ENCODE results near the gene GPR62.

GPR62 gene

DNA sequence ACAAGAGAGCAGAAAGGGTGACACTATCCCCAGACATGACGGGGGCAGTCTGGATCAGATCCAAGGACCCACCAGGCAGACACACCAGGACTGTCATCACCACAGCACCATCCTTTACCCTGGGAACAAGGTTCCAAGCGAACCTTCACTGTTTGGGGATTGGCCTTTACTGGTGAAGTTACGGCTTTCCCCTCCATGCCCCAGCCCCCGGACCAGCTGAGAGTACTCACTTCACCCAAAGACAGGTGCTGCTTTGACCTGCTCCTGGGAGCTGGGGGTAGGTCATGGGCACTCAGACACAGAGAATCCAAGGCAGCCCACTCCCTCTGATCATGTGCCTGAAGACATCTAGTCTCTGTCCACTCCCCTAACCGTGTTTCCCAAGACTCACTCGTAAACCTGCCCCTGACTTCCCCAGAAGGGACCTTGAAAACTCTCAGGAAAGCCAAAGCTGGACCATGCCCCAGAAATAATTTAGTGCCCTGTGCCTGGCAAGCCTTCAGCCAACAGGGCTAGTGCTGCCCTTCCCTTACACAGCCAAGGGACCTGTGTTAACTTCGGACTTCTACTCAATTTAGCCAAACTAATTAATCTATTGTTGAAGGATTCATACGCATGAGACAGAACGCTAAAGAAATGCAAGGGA lies 16.3 kb upstream of the GPR62 start:
- DNase-seq = no peak

DNA sequence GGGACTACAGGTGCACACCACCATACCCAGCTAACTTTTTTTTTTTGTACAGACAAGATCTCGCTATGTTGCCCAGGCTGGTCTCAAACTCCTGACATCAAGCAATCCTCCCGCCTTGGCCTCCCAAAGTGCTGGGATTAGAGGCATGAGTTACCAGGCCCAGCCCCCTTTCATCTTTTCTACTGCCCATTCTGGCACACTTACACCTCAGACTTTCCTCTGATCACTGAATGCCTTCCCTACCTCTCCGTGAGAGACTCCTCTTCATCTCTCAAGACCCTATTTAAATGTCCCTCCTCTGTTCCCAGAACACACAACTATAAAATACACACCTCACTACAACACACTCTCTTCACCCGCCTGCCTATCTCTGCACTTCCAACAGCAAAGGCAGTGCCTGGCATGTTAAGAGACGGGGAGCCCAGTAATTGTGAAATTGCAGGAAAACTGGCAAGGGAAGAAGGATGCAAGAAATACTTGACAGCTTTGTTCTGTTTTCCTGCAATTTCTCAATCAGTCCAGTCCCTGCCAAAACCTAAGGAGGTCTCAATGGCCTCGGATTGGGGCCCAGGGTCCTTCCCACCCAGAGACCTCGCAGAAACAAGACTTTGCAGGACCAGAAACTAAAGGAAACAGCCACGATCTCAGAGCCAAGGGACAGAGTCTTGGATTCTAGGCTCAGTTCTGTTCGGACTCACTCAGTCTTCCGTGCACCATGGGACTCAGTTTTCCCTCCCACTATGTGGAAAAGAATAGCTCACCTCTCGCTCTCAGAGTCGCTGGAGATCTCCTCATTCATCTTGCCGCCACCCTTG lies 14.3 kb upstream of the GPR62 start:
- DNase-seq = no peak

DNA sequence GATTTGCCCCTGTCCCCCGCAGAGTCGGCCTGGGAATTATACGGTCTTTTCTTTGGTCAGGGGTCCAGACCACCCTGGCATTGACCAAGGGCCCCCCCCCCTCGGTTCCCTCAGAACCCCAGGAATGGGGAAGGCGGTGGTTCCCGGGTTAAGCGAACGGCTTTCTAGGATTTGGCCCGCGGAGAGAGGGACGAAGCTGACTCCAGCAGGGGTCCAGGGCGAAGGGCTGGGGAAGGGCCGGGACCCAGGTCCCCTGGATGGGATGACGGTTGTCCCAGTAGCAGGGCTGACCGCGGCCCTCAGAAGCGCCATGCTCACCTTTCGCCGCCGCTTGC lies 13.8 kb upstream of the GPR62 start:
- no peak for DNase-seq

DNA sequence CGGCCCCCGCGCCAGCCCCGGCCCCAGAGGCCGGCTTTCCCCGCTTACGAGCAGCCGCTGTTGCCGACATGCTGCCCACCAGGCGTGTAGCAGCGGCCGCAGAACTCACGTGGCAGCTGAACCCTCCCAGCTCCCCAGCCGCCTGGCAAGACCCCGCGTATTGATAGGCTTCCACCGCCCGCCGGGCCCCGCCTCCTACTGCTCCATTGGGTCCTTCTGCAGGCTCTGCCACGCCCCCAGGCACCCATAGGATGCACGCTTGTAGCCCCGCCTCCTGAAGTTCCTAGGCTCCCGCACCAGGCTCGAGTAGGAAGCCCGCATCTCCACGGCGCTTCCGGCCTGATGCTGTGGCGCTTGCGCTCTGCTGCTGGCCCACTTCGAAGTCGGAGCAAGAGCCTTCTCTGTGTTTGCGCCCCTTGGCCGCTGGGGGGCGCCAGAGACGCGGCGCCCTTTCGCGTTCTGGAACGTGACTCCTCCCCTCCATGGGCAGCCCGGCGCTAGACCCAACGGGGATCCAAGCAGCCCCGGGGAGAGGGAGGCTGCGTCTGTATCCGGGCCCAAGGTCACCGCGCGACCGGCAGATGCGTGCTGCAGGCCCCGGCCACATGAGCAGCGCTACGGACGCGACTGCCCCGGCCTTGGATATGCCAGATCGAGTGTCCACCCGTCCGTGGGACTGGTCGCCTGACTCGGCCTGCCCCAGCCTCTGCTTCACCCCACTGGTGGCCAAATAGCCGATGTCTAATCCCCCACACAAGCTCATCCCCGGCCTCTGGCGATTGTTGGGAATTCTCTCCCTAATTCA lies 13.2 kb upstream of the GPR62 start, which contains the start of the genes PARP3 and RRP9:
PARP3 (plus strand) TSS at position 566 of the 805 bp plus-strand sequence. CDS start 993 bp downstream, outside the sequence.
RRP9 (minus strand) TSS at position 107 of the 805 bp plus-strand sequence; CDS start at position 70, 37 bp downstream.
- DNase-seq = peak; percentile 100

DNA sequence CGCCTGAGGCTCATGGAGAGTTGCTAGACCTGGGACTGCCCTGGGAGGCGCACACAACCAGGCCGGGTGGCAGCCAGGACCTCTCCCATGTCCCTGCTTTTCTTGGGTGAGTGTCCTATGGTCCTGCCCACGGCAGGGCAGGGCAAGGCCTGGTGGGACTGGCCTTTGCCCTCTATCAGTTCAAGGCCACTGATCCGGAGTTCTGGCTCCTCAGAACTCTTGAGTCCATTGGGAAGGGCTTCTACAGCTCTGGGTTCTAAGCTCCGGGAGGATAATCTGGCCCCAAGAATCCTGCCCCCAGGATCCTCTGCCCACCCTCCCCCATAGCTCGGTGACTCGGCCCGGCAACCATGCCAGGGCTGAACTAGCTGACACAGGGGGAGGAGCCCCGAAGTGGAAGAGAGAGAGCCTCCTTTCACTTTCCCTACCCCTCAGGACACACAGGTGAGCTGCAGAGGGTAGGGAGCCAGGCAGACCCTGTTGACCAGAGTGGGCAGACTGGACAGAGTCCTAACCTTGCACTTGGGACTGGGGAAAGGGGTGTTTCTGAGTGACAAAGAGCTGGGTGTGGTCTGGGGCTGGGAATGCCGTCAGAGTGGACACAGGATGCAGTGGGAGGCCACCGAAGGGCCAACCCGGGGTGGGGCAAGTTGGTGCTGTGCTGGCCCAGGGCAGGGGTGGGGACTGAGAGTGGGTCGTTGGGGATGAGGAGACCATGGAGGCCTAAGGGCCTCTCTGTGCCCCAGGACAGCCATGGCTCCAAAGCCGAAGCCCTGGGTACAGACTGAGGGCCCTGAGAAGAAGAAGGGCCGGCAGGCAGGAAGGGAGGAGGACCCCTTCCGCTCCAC lies 12.4 kb upstream of the GPR62 start:
- peak; percentile 62 to 71 for DNase-seq

DNA sequence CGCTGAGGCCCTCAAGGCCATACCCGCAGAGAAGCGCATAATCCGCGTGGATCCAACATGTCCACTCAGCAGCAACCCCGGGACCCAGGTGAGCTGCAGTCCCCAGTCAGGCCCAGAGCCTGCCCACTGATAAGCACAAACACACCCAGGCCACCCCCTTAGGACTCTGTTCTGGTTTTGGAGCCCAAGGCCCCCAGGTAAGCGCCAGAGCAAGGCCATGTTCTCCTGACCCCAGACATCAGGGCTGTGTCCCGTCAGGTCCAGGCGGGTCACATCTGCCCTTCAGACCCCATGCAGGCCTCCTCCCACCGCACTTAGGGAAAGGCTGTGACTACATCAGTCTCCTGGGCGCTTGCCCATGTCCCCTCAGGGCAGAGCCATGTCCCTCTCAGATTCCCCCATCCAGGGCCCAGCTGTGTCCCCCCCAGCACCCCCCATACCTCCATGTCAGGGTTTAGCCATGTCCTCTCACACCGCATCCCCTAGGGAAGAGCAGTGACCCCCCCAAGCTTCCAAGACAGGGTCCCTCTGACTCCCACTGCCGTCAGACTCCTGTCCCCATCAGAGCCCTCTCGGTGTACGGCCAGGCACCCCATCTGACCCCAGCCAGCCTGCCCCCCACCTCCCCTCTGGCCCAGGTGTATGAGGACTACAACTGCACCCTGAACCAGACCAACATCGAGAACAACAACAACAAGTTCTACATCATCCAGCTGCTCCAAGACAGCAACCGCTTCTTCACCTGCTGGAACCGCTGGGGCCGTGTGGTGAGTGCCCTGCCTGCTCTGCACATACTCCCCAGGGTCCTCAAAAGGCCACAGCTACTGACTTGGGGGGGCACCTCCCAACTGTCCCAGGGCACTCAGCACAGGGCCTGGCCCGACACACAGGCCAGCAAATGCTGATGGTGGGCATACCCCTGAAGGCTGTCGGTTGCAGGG lies 11.5 kb upstream of the GPR62 start:
- no peak for DNase-seq

DNA sequence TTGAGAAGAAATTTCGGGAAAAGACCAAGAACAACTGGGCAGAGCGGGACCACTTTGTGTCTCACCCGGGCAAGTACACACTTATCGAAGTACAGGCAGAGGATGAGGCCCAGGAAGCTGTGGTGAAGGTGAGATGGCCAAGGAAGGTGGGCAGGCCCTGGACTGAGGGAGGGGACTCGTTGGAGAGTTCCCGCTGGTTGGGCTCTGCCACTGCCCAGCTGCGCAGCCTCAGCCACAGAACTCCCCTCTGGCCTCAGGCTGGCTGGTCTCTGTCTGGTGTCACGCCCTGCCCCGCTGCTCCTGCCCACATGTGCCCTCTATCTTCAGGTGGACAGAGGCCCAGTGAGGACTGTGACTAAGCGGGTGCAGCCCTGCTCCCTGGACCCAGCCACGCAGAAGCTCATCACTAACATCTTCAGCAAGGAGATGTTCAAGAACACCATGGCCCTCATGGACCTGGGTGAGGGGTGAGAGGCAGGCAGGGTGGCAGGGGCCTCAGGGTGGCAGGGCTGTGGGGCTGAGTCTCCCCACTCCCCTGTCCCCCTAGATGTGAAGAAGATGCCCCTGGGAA lies 10.6 kb upstream of the GPR62 start:
- no peak for DNase-seq

DNA sequence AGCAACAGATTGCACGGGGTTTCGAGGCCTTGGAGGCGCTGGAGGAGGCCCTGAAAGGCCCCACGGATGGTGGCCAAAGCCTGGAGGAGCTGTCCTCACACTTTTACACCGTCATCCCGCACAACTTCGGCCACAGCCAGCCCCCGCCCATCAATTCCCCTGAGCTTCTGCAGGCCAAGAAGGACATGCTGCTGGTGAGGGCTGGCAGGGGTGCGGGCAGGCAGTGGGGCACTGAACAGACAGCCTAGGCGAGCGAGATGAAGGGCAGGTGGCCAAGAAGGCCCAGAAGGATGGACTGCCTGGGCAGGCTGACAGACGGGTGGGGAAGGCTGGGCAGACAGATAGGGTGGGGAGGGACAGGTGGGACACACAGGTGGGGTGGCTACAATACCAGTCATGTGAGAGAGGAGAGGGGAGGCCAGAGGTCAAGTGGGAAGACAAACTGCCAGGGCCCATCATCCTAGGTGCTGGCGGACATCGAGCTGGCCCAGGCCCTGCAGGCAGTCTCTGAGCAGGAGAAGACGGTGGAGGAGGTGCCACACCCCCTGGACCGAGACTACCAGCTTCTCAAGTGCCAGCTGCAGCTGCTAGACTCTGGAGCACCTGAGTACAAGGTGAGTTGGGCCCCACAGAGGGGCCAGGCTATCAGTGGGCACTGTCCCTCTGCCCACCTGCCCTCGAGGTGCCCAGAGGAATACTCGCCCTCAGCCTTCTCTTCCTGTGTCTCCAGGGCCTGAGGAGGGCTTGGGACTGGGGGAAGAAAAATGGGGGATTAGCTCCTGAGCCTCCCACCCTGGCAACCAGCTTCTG lies 9.9 kb upstream of the GPR62 start:
- DNase-seq = no peak

DNA sequence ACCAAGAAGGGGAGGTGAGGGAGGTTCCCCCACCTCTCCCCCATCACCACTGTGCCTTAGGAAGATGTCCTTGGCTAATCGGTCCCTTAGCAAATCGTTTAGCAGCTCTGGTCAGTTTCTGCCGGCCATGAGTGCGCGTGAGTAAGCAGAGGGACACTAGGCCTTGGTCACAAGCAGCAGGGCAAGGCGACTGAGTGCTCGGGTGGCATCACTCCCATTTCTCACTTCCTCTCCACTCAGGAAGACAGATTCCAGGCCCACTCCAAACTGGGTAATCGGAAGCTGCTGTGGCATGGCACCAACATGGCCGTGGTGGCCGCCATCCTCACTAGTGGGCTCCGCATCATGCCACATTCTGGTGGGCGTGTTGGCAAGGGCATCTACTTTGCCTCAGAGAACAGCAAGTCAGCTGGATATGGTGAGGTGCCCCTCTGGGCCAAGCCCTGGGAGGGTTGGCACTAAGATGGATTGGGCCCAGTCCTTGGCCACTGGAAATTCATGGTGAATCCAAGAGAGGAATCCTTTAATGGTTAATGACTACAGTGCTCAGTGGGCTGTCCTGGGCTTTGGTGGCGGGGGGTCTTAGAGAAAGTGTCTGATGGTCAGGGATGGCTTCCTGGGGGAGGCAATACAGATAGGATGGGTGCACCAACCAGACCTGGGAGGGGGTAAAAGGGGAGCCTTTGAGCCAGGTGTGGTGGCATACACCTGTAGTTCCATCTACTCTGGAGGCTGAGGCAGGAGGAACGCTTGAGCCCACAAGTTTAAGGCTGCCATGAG lies 9.1 kb upstream of the GPR62 start:
- DNase-seq = no peak

DNA sequence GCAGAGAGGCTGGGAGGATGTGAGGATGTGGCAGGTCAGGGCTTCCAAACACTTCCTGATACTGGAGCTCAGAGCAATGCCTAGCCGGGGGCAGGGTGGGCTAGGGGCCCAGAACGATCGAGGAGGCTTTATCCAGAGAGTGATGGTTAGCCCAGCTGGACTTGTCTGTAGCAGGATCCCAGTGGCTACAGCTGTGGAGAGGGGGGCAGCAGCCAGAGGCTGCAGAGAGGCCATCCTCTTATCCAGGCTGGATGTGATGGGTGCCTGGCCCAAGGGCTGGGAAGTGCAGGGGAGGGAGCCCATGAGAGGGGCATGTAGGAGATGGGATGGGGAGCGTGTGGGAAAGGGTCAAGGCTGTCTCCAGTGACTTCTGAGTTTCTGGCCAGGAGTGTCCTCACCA lies 8.4 kb upstream of the GPR62 start:
- no peak for DNase-seq

DNA sequence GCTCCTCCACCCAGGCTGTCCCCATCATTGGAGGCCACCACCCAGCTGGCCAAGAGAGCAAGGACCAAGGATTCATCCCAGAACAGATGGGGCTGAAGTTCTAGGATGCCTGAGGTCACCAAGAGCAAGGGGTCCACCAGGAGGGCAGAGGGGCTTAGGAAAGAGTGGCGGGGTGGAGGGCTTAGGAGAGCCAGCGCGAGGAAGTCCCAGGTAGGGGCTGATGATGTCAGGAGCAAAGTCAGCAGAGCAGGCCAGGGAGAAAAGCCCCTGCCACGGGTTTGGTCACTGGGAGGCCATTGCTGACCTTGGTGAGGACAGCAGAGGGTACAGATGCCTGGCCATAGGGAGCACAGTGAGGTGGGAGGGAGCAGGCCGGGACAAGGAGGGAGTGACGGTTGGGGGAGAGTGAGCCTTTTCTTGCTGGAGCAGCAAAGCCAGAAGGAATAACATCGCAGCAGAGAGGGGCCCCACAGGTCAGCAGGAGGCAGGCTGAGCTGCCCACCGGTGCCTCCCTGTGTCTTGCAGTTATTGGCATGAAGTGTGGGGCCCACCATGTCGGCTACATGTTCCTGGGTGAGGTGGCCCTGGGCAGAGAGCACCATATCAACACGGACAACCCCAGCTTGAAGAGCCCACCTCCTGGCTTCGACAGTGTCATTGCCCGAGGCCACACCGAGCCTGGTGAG lies 7.8 kb upstream of the GPR62 start:
- DNase-seq = no peak

DNA sequence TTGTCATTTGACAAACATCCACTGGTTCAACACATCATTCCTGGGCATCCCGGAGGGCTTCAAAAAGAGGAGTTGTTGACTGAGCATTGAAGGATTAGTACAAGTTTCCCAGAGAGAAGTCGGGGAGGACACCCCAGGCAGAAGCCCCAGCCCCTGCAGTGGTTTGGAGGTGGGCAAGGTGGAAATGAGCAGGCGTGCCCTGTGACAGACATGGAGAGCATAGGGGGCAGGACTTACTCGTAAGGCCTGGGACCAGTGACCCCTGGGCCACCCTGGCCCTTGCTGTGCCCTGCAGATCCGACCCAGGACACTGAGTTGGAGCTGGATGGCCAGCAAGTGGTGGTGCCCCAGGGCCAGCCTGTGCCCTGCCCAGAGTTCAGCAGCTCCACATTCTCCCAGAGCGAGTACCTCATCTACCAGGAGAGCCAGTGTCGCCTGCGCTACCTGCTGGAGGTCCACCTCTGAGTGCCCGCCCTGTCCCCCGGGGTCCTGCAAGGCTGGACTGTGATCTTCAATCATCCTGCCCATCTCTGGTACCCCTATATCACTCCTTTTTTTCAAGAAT lies 7.1 kb upstream of the GPR62 start:
- DNase-seq = no peak

DNA sequence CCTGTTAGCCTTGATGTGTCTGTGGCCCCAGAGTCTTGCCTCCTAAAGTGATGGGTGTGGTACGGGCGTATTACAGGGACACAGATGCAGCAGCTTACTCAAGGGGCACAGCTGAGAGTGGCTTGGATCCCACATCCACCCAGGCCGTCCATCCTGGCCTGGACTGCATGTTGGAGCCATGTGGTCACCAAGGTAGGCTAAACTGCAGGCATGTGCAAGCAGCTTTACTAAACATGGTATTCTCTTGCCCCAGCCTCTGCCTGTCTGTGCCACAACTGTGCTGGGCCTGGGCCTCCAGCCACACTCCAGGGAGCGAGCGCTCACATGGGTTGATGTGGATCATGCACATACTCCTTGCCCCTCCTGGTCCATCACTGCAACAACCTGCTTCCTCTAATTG lies 6.1 kb upstream of the GPR62 start:
- no peak for DNase-seq

DNA sequence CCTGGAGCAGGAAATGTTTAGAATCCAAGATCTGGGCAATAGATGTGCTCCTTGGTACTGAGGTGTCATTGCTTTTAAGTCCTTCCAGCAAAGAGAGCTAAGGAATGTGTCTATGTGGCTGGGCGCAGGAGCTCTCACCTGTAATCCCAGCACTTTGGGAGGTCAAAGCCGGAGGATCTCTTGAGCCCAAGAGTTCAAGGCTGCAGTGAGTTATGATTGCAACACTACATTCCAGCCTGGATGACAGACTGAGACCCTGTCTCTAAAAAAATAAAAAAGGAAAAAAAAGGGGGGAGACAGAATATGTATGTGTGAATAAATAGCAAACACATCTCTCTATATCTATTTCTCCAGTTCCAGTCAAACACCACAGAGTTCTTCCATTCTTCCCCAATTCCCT lies 4.3 kb upstream of the GPR62 start:
- DNase-seq = no peak

DNA sequence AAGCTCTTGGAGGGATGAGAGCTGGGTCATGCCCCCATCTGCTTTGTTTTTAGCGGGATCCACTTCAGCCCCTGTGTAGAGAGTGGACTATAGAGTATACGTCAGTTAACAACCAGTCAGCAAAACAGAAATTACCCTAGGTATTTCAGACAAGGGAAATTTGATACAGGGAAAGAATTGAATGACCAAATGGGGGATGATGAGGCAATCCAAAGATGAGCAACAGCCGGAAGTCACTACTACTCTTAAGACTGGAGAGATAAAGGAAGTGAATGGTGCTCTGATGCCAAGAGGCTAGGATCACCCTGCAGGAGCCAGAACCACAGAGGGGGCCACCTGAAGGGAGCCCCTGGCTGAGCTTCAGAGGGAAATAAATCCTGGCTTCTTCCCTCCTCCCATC lies 1.7 kb upstream of the GPR62 start:
- no peak for DNase-seq

DNA sequence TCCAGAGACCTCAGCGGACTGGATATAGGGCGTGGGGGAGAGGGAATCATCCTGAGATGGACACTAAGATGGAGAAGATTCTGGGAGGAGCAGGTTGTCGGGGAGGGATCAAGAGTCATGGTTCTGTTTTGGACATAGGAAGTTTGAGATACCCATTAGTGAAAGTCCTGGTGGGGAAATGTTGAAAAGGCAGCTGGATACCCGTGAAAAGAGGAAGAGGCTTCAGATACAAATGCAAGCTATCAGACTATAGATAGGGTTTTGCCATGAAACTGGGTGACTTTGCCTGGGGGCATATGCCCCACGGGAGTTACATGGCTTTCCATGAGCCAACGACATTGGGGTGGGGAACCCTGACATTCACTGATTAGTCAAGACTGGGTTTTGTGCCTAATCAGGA lies 1.1 kb upstream of the GPR62 start:
- DNase-seq = no peak

DNA sequence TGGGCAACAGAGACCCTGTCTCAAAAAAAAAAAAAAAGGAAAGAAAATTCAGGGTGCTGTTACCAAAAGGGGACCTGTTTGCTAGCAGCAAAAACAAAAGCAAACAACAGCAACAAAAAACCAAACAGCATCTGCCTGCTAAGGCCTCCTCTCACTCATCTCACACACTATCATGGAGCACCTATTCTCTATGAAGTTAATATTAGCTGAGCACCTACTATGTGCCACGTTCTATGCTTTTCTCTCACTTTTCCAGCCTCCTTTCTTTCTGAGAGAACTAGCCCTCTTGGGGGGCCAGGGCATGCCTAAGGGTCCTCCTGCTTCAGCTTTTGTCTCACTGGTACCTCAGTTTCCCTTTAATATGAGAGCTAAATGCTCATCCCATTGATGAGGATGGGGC lies 468 bp upstream of the GPR62 start:
- no peak for DNase-seq
